Chondrocyte (in vitro differentiated cells): ENCODE measurements around the gene TTLL11. TPM values are rescaled to one million over a fixed set of nuclear protein-coding genes. Genes with fewer than 3 reads are reported as not detected.
A peak's percentile ranks its signal among the peaks of the same experiment; 100 is the strongest.

Source experiments
- DNase-seq: peaks from one replicate; pipeline ENCODE4 v3.0.0; 2021; ENCODE audit warnings: mixed read lengths, low spot score
- H3K27ac Mint-ChIP-seq: one replicate; pipeline ENCODE4 v1.8.0; 2021; ENCODE audit warnings: mild to moderate bottlenecking, moderate library complexity, mixed read lengths; ENCODE audit not compliant: unreplicated experiment
- H3K27me3 Mint-ChIP-seq: 2 replicates; pipeline ENCODE4 v1.8.0; 2021; ENCODE audit warnings: low read depth, mixed read lengths
- H3K36me3 Mint-ChIP-seq: 2 replicates; pipeline ENCODE4 v1.8.0; 2021; ENCODE audit warnings: low read depth, mixed read lengths
- H3K4me1 Mint-ChIP-seq: 2 replicates; pipeline ENCODE4 v1.8.0; 2021; ENCODE audit warnings: low read depth, mild to moderate bottlenecking, mixed read lengths
- H3K4me3 Mint-ChIP-seq: one replicate; pipeline ENCODE4 v1.8.0; 2021; ENCODE audit warnings: mild to moderate bottlenecking, moderate library complexity, mixed read lengths; ENCODE audit not compliant: unreplicated experiment
- H3K9me3 Mint-ChIP-seq: 2 replicates; pipeline ENCODE4 v1.8.0; 2021; ENCODE audit warnings: low read depth, mixed read lengths
- CTCF ChIP-seq: fragments of 200-600 bp; sonication (generic); IDR thresholded peaks from 2 replicates; pipeline ENCODE4 v1.5.0; 2021; ENCODE audit warnings: antibody characterized with exemption, mild to moderate bottlenecking, moderate library complexity
- total RNA-seq: library from RNA; stranded (reverse); gene quantifications from 3 replicates; pipeline ENCODE4 v1.2.1, GENCODE V29; 2021

The TTLL11 gene
- total RNA-seq, 1 donor from 2014 or later, result 9.1 TPM

- no peak for DNase-seq
- peak overlapping the region; percentile 68 for H3K27ac Mint-ChIP-seq
- no peak overlapping the region for H3K4me3 Mint-ChIP-seq
- TF ChIP-seq CTCF, result no peak
- H3K9me3 Mint-ChIP-seq, result no peaks in the 10 kb centered on the region
- H3K27me3 Mint-ChIP-seq, result no peaks in the 10 kb centered on the region
- H3K4me1 Mint-ChIP-seq, result peaks cover 58% of the 10 kb centered on the region
- peaks cover 3% of the 10 kb centered on the region for H3K36me3 Mint-ChIP-seq
These were observed 9.0 kb downstream of the TTLL11 start for GRCh38 chr9:122084026-122084675.

- no peak for DNase-seq
- peaks cover 11% of the 10 kb centered on the region for H3K36me3 Mint-ChIP-seq
- peaks cover 62% of the 10 kb centered on the region for H3K4me1 Mint-ChIP-seq
- no peak overlapping the region for H3K4me3 Mint-ChIP-seq
- peaks cover 18% of the 10 kb centered on the region for H3K9me3 Mint-ChIP-seq
- H3K27ac Mint-ChIP-seq, result peak overlapping the region; percentile 82
- no peak for TF ChIP-seq CTCF
- H3K27me3 Mint-ChIP-seq, result no peaks in the 10 kb centered on the region
These were observed 12.1 kb downstream of the TTLL11 start for GRCh38 chr9:122080986-122081385.

GRCh38 chr9:122078557-122078956, 14.6 kb downstream of the TTLL11 start:
- Mint-ChIP-seq H3K4me1 (peaks cover 66% of the 10 kb centered on the region), H3K27me3 (no peaks in the 10 kb centered on the region), H3K36me3 (peaks cover 11% of the 10 kb centered on the region), H3K27ac (no peak overlapping the region), H3K4me3 (no peak overlapping the region), H3K9me3 (peaks cover 18% of the 10 kb centered on the region)
- no peak for DNase-seq
- no peak for TF ChIP-seq CTCF

- H3K4me3 Mint-ChIP-seq, result no peak overlapping the region
- H3K27ac Mint-ChIP-seq, result no peak overlapping the region
- no peak for TF ChIP-seq CTCF
- H3K36me3 Mint-ChIP-seq, result peaks cover 11% of the 10 kb centered on the region
- H3K4me1 Mint-ChIP-seq, result peaks cover 55% of the 10 kb centered on the region
- DNase-seq, result no peak
- H3K9me3 Mint-ChIP-seq, result peaks cover 18% of the 10 kb centered on the region
- H3K27me3 Mint-ChIP-seq, result no peaks in the 10 kb centered on the region
These were observed 16.3 kb downstream of the TTLL11 start for GRCh38 chr9:122076773-122077172.

GRCh38 chr9:122076117-122076516, 17.0 kb downstream of the TTLL11 start:
- DNase-seq, result no peak
- Mint-ChIP-seq H3K4me3 (no peak overlapping the region), H3K27me3 (no peaks in the 10 kb centered on the region), H3K9me3 (peaks cover 18% of the 10 kb centered on the region), H3K27ac (peak overlapping the region; percentile 87), H3K4me1 (peaks cover 48% of the 10 kb centered on the region), H3K36me3 (peaks cover 11% of the 10 kb centered on the region)
- no peak for TF ChIP-seq CTCF
